SU-DHL-6 (cell line): ENCODE measurements around the gene MCAM.

Experiments
- H2AFZ ChIP-seq: fragments of 200-600 bp; sonication (generic); 2 replicates; pipeline ENCODE4 v1.6.1; 2014; ENCODE audit warnings: low read depth, mild to moderate bottlenecking, moderate library complexity, mixed read lengths, antibody characterized with exemption, low read length; ENCODE audit not compliant: severe bottlenecking
- H3F3A ChIP-seq: fragments of 200-600 bp; shearing (Covaris generic); 2 replicates; pipeline ENCODE4 v1.6.0; 2016; ENCODE audit warnings: antibody characterized with exemption, mild to moderate bottlenecking; ENCODE audit not compliant: insufficient read depth
- H3K27ac ChIP-seq: fragments of 200-600 bp; sonication (generic); 2 replicates; pipeline ENCODE4 v1.5.1; 2016; ENCODE audit warnings: low read depth, mild to moderate bottlenecking, low read length, moderate library complexity, mixed read lengths
- H3K27me3 ChIP-seq: fragments of 200-600 bp; sonication (generic), shearing (Covaris generic); 2 replicates; pipeline ENCODE4 v1.6.0; 2014; ENCODE audit warnings: mild to moderate bottlenecking, low read length
- H3K36me3 ChIP-seq: fragments of 200-600 bp; sonication (generic); 2 replicates; pipeline ENCODE4 v1.6.1; 2014; ENCODE audit warnings: mild to moderate bottlenecking, low read length, mixed read lengths
- H3K4me2 ChIP-seq: fragments of 300-600, 200-600 bp; shearing (Covaris generic), sonication (generic); 2 replicates; pipeline ENCODE4 v1.6.0; 2014; ENCODE audit warnings: low read length, low read depth, mild to moderate bottlenecking; ENCODE audit not compliant: poor library complexity, severe bottlenecking
- H3K4me3 ChIP-seq: fragments of 200-600 bp; sonication (generic); 2 replicates; pipeline ENCODE4 v1.5.1; 2014; ENCODE audit warnings: antibody characterized with exemption, low read length, mild to moderate bottlenecking, mixed read lengths; ENCODE audit not compliant: insufficient read depth, poor library complexity, severe bottlenecking
- H3K79me2 ChIP-seq: fragments of 200-600 bp; sonication (generic); 2 replicates; pipeline ENCODE4 v1.6.1; 2014; ENCODE audit warnings: mild to moderate bottlenecking, low read length, moderate library complexity; ENCODE audit not compliant: insufficient read depth
- H3K9ac ChIP-seq: fragments of 200-600 bp; sonication (generic); 2 replicates; pipeline ENCODE4 v1.7.0; 2014; ENCODE audit warnings: mild to moderate bottlenecking, low read length
- H3K9me2 ChIP-seq: fragments of 200-600 bp; sonication (generic); replicated peaks from 2 replicates; pipeline ENCODE4 v1.6.1; 2014; ENCODE audit warnings: low read length; ENCODE audit not compliant: insufficient read depth
- H3K9me3 ChIP-seq: fragments of 200-600 bp; sonication (generic); 2 replicates; pipeline ENCODE4 v1.6.1; 2014; ENCODE audit warnings: low read length, mixed read lengths; ENCODE audit not compliant: insufficient read depth
- H4K20me1 ChIP-seq: fragments of 200-600 bp; sonication (generic); 2 replicates; pipeline ENCODE4 v1.6.1; 2014; ENCODE audit warnings: low read depth, mild to moderate bottlenecking, antibody characterized with exemption, low read length, moderate library complexity, mixed read lengths
- EZH2phosphoT487 ChIP-seq: fragments of 200-600 bp; sonication (generic), shearing (Covaris generic); conservative IDR thresholded peaks from 2 replicates; pipeline ENCODE4 v1.6.1; 2018; ENCODE audit warnings: mild to moderate bottlenecking, antibody characterized with exemption, low read length, moderate library complexity, mixed read lengths
- TF ChIP-seq, protein P1 (sequence below): fragments of 200-600 bp; sonication (generic); IDR thresholded peaks from one replicate; pipeline ENCODE4 v1.5.1; 2017; ENCODE audit warnings: antibody characterized with exemption, mild to moderate bottlenecking, low read length, moderate library complexity; ENCODE audit not compliant: insufficient read depth, poor library complexity, severe bottlenecking

Gene MCAM

DNA sequence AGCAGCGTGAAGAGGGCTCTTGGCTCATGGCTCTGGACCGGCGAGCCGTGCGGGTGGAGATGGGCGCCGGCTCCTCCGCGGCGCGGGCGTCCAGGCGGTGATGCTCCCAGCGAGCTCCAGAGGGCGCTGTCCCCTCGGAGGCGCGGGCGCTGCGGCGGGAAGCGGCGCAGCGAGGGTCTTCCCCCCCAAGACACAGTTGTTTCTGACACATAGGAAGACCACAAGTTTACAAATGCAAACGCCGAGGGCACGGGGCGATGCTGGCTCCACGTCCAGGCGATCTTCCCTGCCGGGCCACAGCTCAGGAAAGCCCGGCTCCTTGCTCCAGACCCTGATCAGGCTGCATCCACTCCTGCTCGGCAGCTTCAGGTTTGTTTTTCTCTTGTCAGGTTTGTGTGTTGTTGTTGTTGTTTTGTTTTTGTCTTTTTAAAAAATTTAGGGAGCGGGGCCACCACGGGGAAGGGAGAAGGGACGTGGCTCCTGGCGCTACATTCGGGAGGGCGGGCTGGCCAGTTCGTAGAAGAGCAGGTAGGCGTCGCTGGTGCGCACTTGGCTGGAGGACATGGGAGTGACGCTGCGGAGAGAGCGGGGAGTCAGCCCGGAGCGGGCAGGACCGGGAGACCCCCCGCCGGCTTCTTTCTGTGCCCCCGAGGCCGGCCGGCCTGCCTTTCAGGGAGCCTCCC is 39.6 kb upstream of the MCAM start:
- H3F3A ChIP-seq: no peaks in the 10 kb centered on the region
- no peaks in the 10 kb centered on the region for H3K9me2 ChIP-seq
- TF ChIP-seq, protein P1, sequence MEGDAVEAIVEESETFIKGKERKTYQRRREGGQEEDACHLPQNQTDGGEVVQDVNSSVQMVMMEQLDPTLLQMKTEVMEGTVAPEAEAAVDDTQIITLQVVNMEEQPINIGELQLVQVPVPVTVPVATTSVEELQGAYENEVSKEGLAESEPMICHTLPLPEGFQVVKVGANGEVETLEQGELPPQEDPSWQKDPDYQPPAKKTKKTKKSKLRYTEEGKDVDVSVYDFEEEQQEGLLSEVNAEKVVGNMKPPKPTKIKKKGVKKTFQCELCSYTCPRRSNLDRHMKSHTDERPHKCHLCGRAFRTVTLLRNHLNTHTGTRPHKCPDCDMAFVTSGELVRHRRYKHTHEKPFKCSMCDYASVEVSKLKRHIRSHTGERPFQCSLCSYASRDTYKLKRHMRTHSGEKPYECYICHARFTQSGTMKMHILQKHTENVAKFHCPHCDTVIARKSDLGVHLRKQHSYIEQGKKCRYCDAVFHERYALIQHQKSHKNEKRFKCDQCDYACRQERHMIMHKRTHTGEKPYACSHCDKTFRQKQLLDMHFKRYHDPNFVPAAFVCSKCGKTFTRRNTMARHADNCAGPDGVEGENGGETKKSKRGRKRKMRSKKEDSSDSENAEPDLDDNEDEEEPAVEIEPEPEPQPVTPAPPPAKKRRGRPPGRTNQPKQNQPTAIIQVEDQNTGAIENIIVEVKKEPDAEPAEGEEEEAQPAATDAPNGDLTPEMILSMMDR: peak; percentile 95
- TF ChIP-seq EZH2phosphoT487: no peak
- H3K9ac ChIP-seq: peak overlapping the region; percentile 62
- H2AFZ ChIP-seq: peak overlapping the region; percentile 99
- no peak overlapping the region for H3K27ac ChIP-seq
- H3K36me3 ChIP-seq: no peaks in the 10 kb centered on the region
- no peaks in the 10 kb centered on the region for H3K27me3 ChIP-seq
- no peaks in the 10 kb centered on the region for H3K9me3 ChIP-seq
- peak overlapping the region; percentile 58 for H3K4me3 ChIP-seq
- peak overlapping the region; percentile 89 for H3K4me2 ChIP-seq
- no peaks in the 10 kb centered on the region for H4K20me1 ChIP-seq
- no peaks in the 10 kb centered on the region for H3K79me2 ChIP-seq

DNA sequence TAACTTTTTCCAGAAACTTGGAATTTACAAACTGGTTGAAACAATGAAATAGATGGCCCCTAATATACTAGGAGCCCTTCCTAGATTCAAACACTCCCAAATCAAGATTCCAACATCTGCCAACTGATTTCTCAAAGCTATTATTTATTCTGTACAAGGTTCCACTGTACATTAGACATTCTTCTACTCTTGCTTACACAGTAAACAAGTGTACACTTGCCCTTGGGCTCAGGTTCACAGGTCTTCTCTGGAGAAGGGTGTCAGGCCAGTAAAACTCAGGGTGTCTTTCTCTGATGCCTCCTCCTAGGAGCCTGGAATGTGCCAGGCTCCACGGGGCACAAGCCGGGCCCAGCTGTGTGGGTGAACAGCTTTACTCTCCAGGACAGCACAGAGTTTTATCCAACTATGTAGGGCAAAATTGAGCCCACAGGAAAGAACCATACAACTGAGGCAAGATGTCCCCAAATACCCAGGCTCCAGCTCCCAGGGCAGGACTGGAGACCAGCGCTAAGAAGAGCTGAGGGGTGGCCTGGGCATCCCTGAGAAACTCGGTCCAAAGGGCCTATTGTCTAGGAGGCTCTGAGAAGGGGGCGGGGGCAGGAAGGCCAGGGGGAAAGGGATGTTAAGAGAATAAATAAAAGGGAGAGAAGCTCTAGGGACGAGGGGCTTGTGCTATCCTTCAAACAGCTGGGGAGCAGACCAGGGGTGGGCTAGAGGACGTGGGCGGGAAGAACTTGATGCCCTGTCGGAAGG is 38.3 kb upstream of the MCAM start:
- H3K36me3 ChIP-seq: no peaks in the 10 kb centered on the region
- H2AFZ ChIP-seq: no peak overlapping the region
- H3K9me3 ChIP-seq: no peaks in the 10 kb centered on the region
- no peaks in the 10 kb centered on the region for H3K9me2 ChIP-seq
- H3K27ac ChIP-seq: no peak overlapping the region
- H3K9ac ChIP-seq: no peak overlapping the region
- H3F3A ChIP-seq: no peaks in the 10 kb centered on the region
- no peak overlapping the region for H3K4me3 ChIP-seq
- no peak for TF ChIP-seq EZH2phosphoT487
- TF ChIP-seq, protein P1: no peak
- H4K20me1 ChIP-seq: no peaks in the 10 kb centered on the region
- no peaks in the 10 kb centered on the region for H3K27me3 ChIP-seq
- no peak overlapping the region for H3K4me2 ChIP-seq
- no peaks in the 10 kb centered on the region for H3K79me2 ChIP-seq

DNA sequence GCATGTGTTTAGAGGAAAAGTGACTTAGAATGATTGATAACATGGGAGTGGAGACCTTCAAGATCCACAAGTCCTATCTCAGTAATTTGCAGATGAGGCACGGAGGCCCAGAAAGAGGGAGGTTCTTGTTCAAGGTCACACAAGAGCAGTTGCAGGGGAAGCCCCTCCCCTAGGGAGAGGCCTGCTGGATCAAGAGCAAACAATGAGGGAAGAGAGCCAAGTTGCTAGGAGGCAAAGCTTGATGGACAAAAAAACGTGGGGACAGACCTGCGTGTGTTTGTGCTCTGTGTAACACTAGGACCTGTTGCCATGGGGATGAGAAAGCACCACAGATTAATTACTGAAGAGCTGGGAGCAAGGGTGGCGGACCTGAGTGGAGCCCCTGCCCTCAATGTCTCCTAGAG is 35.9 kb upstream of the MCAM start:
- Histone ChIP-seq H3K9ac (no peak overlapping the region), H3K9me2 (no peaks in the 10 kb centered on the region), H3F3A (no peaks in the 10 kb centered on the region), H3K4me2 (no peak overlapping the region), H2AFZ (no peak overlapping the region), H3K4me3 (no peak overlapping the region), H3K79me2 (no peaks in the 10 kb centered on the region), H4K20me1 (no peaks in the 10 kb centered on the region), H3K27me3 (no peaks in the 10 kb centered on the region), H3K9me3 (no peaks in the 10 kb centered on the region), H3K27ac (no peak overlapping the region), H3K36me3 (no peaks in the 10 kb centered on the region)
- no peak for TF ChIP-seq EZH2phosphoT487
- TF ChIP-seq, protein P1: no peak
